Stomach (tissue), 4 donors: ENCODE results near the gene QRICH1.

Experiments used
- CTCF ChIP-seq, 7 experiments: fragments of 450-650 bp in 4 of 7; fragments of 200-600 bp in 3 of 7; sonication (generic) in 3 of 7; IDR thresholded peaks; one replicate each; pipeline ENCODE4 v1.5.1; 2016 to 2019; ENCODE audit warnings: antibody characterized with exemption in 7 of 7, control low read depth in 2 of 7, mild to moderate bottlenecking in 1 of 7
- POLR2A ChIP-seq, 4 donors: fragments of 450-650 bp; IDR thresholded peaks; one replicate each; pipeline ENCODE4 v1.6.1; 2016; ENCODE audit warnings: antibody characterized with exemption in 4 of 4, control low read depth in 2 of 4, mild to moderate bottlenecking in 1 of 4, moderate library complexity in 1 of 4
- POLR2AphosphoS5 ChIP-seq, 3 donors: sonication (generic); formaldehyde crosslinking; IDR thresholded peaks; one replicate each; pipeline ENCODE4 v1.6.1; 2016; ENCODE audit warnings: antibody characterized with exemption in 3 of 3

- TF ChIP-seq POLR2AphosphoS5 (IDR thresholded peaks at IDR 0.05) (no peak), CTCF (IDR thresholded peaks at IDR 0.05) (no peak), POLR2A (IDR thresholded peaks at IDR 0.05) (no peak)
Measured at GRCh38 chr3:49028298-49028672, 65.6 kb downstream of the QRICH1 start.
